Measurements from ENCODE around the gene MFAP4. TPM values are rescaled to one million over a fixed set of nuclear protein-coding genes. Genes with fewer than 3 reads are reported as not detected.
A peak's percentile ranks its signal among the peaks of the same experiment; 100 is the strongest.

MFAP4 gene
- total RNA-seq, 1 donor, result 3.6 TPM

- H3K4me2 ChIP-seq (ENCODE audit: insufficient read depth, low read length), result no peak overlapping the region
- no peak overlapping the region for H2AFZ ChIP-seq (ENCODE audit: low read length)
- H3K79me2 ChIP-seq (ENCODE audit: insufficient read depth, low read length), result no peaks in the 10 kb centered on the region
- TF ChIP-seq CTCF (IDR thresholded peaks at IDR 0.05; ENCODE audit: extremely low read depth, low read depth, low read length), result no peak
- no peak overlapping the region for H3K27ac ChIP-seq (ENCODE audit: low read depth, low read length)
- H3K4me3 ChIP-seq (ENCODE audit: insufficient read depth, low read length), result no peak overlapping the region
- H3K27me3 ChIP-seq (ENCODE audit: insufficient read depth, low read length), result no peaks in the 10 kb centered on the region
- H3K36me3 ChIP-seq (ENCODE audit: insufficient read depth, low read length), result no peaks in the 10 kb centered on the region
- peak; percentile 48 for DNase-seq (ENCODE audit: insufficient read length, low spot score, missing footprints)
- peaks cover 16% of the 10 kb centered on the region for H3K4me1 ChIP-seq (ENCODE audit: insufficient read depth, low read length)
- H4K20me1 ChIP-seq (ENCODE audit: insufficient read depth, low read length), result no peaks in the 10 kb centered on the region
- no peaks in the 10 kb centered on the region for H3K9me3 ChIP-seq (ENCODE audit: low read depth, low read length)
These were observed 24.6 kb upstream of the MFAP4 start for GRCh38 chr17:19411631-19412030.

GRCh38 chr17:19410875-19411620, 24.1 kb upstream of the MFAP4 start, which contains the start of gene RNF112:
RNF112 (plus strand) TSS chr17:19411232; CDS start chr17:19411409, 177 bp downstream.
- Histone ChIP-seq H3K4me3 (ENCODE audit: insufficient read depth, low read length) (peak within 1 kb of the TSS; percentile 60), H3K27me3 (ENCODE audit: insufficient read depth, low read length) (no peaks in the 10 kb centered on the region), H3K4me1 (ENCODE audit: insufficient read depth, low read length) (peaks cover 16% of the 10 kb centered on the region), H2AFZ (ENCODE audit: low read length) (peak within 1 kb of the TSS; percentile 81), H3K27ac (ENCODE audit: low read depth, low read length) (no peak within 1 kb of the TSS), H3K9me3 (ENCODE audit: low read depth, low read length) (no peaks in the 10 kb centered on the region), H4K20me1 (ENCODE audit: insufficient read depth, low read length) (no peaks in the 10 kb centered on the region), H3K79me2 (ENCODE audit: insufficient read depth, low read length) (no peaks in the 10 kb centered on the region), H3K4me2 (ENCODE audit: insufficient read depth, low read length) (peak within 1 kb of the TSS; percentile 72), H3K36me3 (ENCODE audit: insufficient read depth, low read length) (no peaks in the 10 kb centered on the region)
- peak; percentile 94 for DNase-seq (ENCODE audit: insufficient read length, low spot score, missing footprints)
- TF ChIP-seq CTCF (IDR thresholded peaks at IDR 0.05; ENCODE audit: extremely low read depth, low read depth, low read length), result no peak

- Histone ChIP-seq H3K4me2 (ENCODE audit: insufficient read depth, low read length) (no peak overlapping the region), H3K9me3 (ENCODE audit: low read depth, low read length) (no peaks in the 10 kb centered on the region), H4K20me1 (ENCODE audit: insufficient read depth, low read length) (no peaks in the 10 kb centered on the region), H3K4me3 (ENCODE audit: insufficient read depth, low read length) (no peak overlapping the region), H2AFZ (ENCODE audit: low read length) (no peak overlapping the region), H3K27ac (ENCODE audit: low read depth, low read length) (no peak overlapping the region), H3K36me3 (ENCODE audit: insufficient read depth, low read length) (no peaks in the 10 kb centered on the region), H3K79me2 (ENCODE audit: insufficient read depth, low read length) (no peaks in the 10 kb centered on the region), H3K4me1 (ENCODE audit: insufficient read depth, low read length) (peaks cover 16% of the 10 kb centered on the region), H3K27me3 (ENCODE audit: insufficient read depth, low read length) (no peaks in the 10 kb centered on the region)
- TF ChIP-seq CTCF (IDR thresholded peaks at IDR 0.05; ENCODE audit: extremely low read depth, low read depth, low read length), result no peak
- peak; percentile 62 for DNase-seq (ENCODE audit: insufficient read length, low spot score, missing footprints)
These were observed 23.1 kb upstream of the MFAP4 start for GRCh38 chr17:19410091-19410490.

- Histone ChIP-seq H3K27me3 (ENCODE audit: insufficient read depth, low read length) (no peaks in the 10 kb centered on the region), H3K9me3 (ENCODE audit: low read depth, low read length) (no peaks in the 10 kb centered on the region), H3K4me3 (ENCODE audit: insufficient read depth, low read length) (no peak overlapping the region), H4K20me1 (ENCODE audit: insufficient read depth, low read length) (no peaks in the 10 kb centered on the region), H2AFZ (ENCODE audit: low read length) (peak overlapping the region; percentile 8), H3K4me2 (ENCODE audit: insufficient read depth, low read length) (no peak overlapping the region), H3K36me3 (ENCODE audit: insufficient read depth, low read length) (no peaks in the 10 kb centered on the region), H3K27ac (ENCODE audit: low read depth, low read length) (no peak overlapping the region), H3K79me2 (ENCODE audit: insufficient read depth, low read length) (no peaks in the 10 kb centered on the region), H3K4me1 (ENCODE audit: insufficient read depth, low read length) (peaks cover 16% of the 10 kb centered on the region)
- no peak for TF ChIP-seq CTCF (IDR thresholded peaks at IDR 0.05; ENCODE audit: extremely low read depth, low read depth, low read length)
- DNase-seq (ENCODE audit: insufficient read length, low spot score, missing footprints), result peak; percentile 95
These were observed 22.5 kb upstream of the MFAP4 start for GRCh38 chr17:19409509-19409908.
